ENCODE measurements around the gene RREB1. TPM values are rescaled to one million over a fixed set of nuclear protein-coding genes. Genes with fewer than 3 reads are reported as not detected.

The RREB1 gene
- total and polyA plus RNA-seq, 12 donors, result 3.0 to 47.1 (median 36.1) TPM

GRCh38 chr6:7073821-7074525 is 33.8 kb upstream of the RREB1 start:
- intact Hi-C loops (cut with DNase I), result no loop called here
- DNase-seq (peak in 1 of 2 donors; percentile 13), ATAC-seq (peak in 5 of 8 donors; percentile 56 to 77 (median 67))
- no peaks in the 10 kb centered on the region for H3K27me3 ChIP-seq
- H3K27ac ChIP-seq, result peak overlapping the region in 1 of 10 donors; percentile 46
- peaks cover 0 to 12% (median 0%) of the 10 kb centered on the region in 9 donors for H3K4me1 ChIP-seq
- no peaks in the 10 kb centered on the region for H3K9me3 ChIP-seq
- no peak overlapping the region for H3K4me3 ChIP-seq
- no peaks in the 10 kb centered on the region for H3K36me3 ChIP-seq
- 83 to 90% methylated on average over 9 of the region's 9 CpGs for WGBS, 2 donors
- TF ChIP-seq, protein P1, sequence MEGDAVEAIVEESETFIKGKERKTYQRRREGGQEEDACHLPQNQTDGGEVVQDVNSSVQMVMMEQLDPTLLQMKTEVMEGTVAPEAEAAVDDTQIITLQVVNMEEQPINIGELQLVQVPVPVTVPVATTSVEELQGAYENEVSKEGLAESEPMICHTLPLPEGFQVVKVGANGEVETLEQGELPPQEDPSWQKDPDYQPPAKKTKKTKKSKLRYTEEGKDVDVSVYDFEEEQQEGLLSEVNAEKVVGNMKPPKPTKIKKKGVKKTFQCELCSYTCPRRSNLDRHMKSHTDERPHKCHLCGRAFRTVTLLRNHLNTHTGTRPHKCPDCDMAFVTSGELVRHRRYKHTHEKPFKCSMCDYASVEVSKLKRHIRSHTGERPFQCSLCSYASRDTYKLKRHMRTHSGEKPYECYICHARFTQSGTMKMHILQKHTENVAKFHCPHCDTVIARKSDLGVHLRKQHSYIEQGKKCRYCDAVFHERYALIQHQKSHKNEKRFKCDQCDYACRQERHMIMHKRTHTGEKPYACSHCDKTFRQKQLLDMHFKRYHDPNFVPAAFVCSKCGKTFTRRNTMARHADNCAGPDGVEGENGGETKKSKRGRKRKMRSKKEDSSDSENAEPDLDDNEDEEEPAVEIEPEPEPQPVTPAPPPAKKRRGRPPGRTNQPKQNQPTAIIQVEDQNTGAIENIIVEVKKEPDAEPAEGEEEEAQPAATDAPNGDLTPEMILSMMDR (IDR thresholded peaks at IDR 0.05), result no peak

DNA sequence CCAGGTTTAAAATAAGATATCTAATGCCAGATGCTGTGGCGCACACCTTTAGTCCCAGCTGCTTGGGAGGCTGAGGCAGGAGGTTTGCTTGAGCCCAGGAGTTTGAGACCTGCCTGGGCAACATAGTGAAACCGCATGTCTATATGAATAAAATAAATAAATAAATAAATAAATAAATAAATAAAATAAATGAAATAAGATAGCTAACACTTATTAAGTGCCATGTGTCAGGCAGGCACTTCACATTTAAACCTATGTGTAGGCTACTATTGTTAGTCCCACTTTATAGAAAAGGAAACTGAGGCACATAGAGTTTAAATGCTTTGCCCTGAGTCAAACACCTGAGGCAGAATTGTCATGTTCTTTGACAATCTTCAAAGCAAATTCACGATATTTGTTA is 32.9 kb upstream of the RREB1 start:
- intact Hi-C loops (cut with DNase I), result no loop called here
- Histone ChIP-seq H3K4me1 (peaks cover 0 to 12% (median 0%) of the 10 kb centered on the region in 9 donors), H3K4me3 (no peak overlapping the region), H3K36me3 (no peaks in the 10 kb centered on the region), H3K9me3 (no peaks in the 10 kb centered on the region), H3K27ac (no peak overlapping the region), H3K27me3 (no peaks in the 10 kb centered on the region)
- DNase-seq (no peak), ATAC-seq (no peak)
- TF ChIP-seq, protein P1 (IDR thresholded peaks at IDR 0.05), result no peak
- WGBS, 2 donors, result 97% methylated on average over 3 of the region's 3 CpGs

GRCh38 chr6:7075341-7076000 is 32.3 kb upstream of the RREB1 start:
- DNase-seq, result no peak
- WGBS, 2 donors, result 92 to 95% methylated on average over 7 of the region's 7 CpGs
- H3K36me3 ChIP-seq, result no peaks in the 10 kb centered on the region
- intact Hi-C loops (cut with DNase I), result no loop called here
- H3K4me1 ChIP-seq, result peaks cover 0 to 12% (median 0%) of the 10 kb centered on the region in 9 donors
- no peaks in the 10 kb centered on the region for H3K27me3 ChIP-seq
- H3K9me3 ChIP-seq, result no peaks in the 10 kb centered on the region
- no peak overlapping the region for H3K27ac ChIP-seq
- no peak overlapping the region for H3K4me3 ChIP-seq
- TF ChIP-seq, protein P1 (IDR thresholded peaks at IDR 0.05), result no peak
- no peak for ATAC-seq

DNA sequence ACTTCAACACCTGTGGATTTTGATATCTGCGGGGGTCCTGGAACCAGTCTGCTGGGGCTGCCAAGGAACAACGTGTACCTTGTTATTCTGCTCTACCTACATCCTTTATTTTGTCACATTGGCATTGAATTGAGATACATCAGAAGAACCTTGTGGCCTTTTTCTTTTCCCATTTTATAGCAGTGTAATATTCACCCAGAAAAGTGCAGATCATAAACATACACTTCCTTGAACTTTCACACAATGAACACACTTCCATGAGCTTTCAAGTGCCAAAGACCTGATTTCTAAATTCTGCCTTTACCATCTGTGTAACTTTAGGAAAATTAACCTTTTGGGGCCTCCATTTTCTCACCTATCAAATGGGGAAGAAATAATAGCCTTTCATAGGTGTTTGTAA is 29.9 kb upstream of the RREB1 start:
- 86 to 87% methylated on average over 2 of the region's 2 CpGs for WGBS, 2 donors
- TF ChIP-seq, protein P1 (IDR thresholded peaks at IDR 0.05), result no peak
- H3K36me3 ChIP-seq, result no peaks in the 10 kb centered on the region
- no peak for DNase-seq
- H3K27ac ChIP-seq, result no peak overlapping the region
- H3K4me3 ChIP-seq, result no peak overlapping the region
- no peaks in the 10 kb centered on the region for H3K27me3 ChIP-seq
- H3K4me1 ChIP-seq, result peaks cover 0 to 12% (median 0%) of the 10 kb centered on the region in 9 donors
- no peaks in the 10 kb centered on the region for H3K9me3 ChIP-seq
- ATAC-seq, result no peak
- intact Hi-C loops (cut with DNase I), result no loop called here

Data from heart right ventricle (tissue), 16 donors.